ENCODE measurements around the gene TMOD4.

The TMOD4 gene

GRCh38 chr1:151143057-151143435, 32.7 kb downstream of the TMOD4 start:
- no peaks in the 10 kb centered on the region for H3K27me3 ChIP-seq (ENCODE audit: insufficient read depth, low read depth, severe bottlenecking)
- H3K9me3 ChIP-seq (ENCODE audit: severe bottlenecking) = no peaks in the 10 kb centered on the region
- peak; percentile 33; the same call in 1 of the 2 replicates for TF ChIP-seq CTCF (IDR thresholded peaks at IDR 0.05; ENCODE audit: low read depth, low read length)
- H3K36me3 ChIP-seq = peaks cover 63% of the 10 kb centered on the region
- DNase-seq = no peak
- H3K4me3 ChIP-seq (ENCODE audit: low read depth, low read length) = peak overlapping the region; percentile 9; the same call in 1 of the 2 replicates
- H3K27ac ChIP-seq = peak overlapping the region; percentile 86

DNA sequence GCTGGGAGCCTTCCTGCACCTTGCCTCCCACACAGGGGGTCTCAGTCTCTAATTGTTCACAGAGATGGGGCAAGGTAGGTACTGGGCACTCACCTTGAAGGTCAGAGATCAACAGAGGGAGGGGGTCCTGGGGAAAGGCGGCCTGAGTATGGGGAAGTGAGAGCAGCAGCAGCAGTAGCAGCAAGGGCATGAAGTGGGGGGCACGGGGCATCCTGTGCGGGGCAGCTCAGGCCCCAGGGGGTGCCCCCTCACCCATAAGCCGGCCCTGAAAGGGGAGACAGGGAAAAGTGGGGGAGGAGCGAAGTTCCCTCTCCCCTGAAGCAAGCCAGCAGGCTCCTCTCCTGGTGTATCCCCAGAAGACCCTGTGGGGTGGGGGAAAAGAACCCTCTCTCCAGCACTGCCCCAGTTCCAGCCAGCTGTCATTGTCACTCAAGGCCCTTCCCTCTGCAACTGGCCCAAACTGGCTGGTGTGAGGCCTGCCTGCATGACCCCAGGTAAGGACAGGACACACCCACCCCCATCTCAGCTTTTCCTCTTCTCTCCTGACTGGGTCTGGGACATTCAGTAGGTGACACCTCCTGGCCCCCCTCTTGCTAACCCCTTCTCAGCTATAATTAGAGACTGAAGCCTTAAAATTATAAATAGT, 33.2 kb downstream of the TMOD4 start:
- peak; percentile 100 for DNase-seq
- no peak for TF ChIP-seq CTCF (IDR thresholded peaks at IDR 0.05; ENCODE audit: low read depth, low read length)
- peaks cover 69% of the 10 kb centered on the region for H3K36me3 ChIP-seq
- peak overlapping the region; percentile 18 for H3K4me3 ChIP-seq (ENCODE audit: low read depth, low read length)
- H3K9me3 ChIP-seq (ENCODE audit: severe bottlenecking) = no peaks in the 10 kb centered on the region
- H3K27ac ChIP-seq = peak overlapping the region; percentile 86
- H3K27me3 ChIP-seq (ENCODE audit: insufficient read depth, low read depth, severe bottlenecking) = no peaks in the 10 kb centered on the region

DNA sequence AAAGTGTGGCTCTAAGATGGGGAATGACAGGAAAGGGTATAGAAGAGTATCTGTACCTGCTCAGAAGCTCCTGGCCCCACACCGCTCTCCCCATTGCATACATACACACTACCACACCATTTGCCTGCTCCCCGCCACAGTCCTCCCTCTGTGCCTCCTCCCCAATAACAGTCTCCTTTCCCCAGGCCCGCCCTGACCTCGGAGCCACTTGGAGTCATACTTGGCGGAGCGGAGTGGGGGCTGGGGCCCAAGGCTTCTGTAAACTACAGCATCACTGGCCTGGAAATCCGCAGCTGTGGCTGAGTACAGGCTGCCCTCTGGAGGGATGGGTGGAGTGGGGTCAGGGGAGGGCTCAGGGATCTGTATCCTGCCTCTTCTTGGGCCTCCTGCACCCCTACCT, 38.0 kb downstream of the TMOD4 start:
- H3K4me3 ChIP-seq (ENCODE audit: low read depth, low read length) = no peak overlapping the region
- peaks cover 94% of the 10 kb centered on the region for H3K36me3 ChIP-seq
- no peak overlapping the region for H3K27ac ChIP-seq
- no peak for TF ChIP-seq CTCF (IDR thresholded peaks at IDR 0.05; ENCODE audit: low read depth, low read length)
- H3K27me3 ChIP-seq (ENCODE audit: insufficient read depth, low read depth, severe bottlenecking) = no peaks in the 10 kb centered on the region
- no peaks in the 10 kb centered on the region for H3K9me3 ChIP-seq (ENCODE audit: severe bottlenecking)
- DNase-seq = no peak

DNA sequence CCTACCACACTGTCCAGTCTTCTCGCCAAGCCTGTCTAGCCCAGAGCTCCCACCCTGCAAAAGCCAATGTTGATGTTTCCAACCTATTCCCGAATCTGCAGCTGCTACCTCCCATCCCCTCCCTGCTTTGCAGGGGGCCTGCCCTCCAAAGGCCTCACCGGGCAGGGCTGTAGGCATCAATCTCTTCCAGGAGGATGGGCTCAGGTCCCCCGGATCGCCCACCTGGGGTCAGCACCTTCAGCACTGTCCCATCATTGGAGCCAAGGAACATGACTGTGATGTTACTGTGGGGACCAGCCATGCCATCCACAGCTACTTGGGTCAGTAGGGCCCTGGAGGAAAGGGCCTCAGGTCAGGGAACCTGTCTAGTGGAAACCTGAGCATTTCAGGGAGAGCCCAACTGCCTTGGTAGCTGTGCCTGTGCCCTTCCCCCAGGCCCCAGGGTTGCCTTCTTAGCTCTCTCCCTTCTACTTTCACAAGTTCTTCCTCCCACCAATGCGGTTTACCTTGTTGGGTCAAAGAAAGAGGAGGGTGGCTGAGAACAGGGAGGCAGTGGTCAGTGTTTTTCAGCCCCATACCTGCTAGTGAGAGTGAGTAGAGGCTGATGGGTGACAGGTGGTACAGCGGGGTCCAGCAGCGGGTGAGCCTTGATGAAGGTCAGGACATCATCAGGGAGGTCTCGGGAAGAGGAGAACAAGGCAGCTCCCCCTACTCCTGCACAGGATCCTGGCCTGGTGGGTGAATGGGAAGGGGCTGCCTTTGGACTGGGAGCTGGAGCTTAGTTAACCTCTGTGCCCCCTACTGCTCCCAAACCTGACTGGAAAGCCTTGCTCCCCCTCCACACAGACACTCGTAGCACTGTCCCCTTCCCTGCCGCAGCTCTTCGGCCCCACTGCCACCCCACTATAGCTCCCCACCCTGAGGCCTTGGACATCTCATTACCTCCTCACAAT, 40.1 kb downstream of the TMOD4 start:
- Histone ChIP-seq H3K4me3 (ENCODE audit: low read depth, low read length) (no peak overlapping the region), H3K27ac (no peak overlapping the region), H3K27me3 (ENCODE audit: insufficient read depth, low read depth, severe bottlenecking) (no peaks in the 10 kb centered on the region), H3K9me3 (ENCODE audit: severe bottlenecking) (no peaks in the 10 kb centered on the region), H3K36me3 (peaks cover 96% of the 10 kb centered on the region)
- peak; percentile 85 for TF ChIP-seq CTCF (IDR thresholded peaks at IDR 0.05; ENCODE audit: low read depth, low read length)
- DNase-seq = peak; percentile 79

GRCh38 chr1:151134991-151135390, 40.8 kb downstream of the TMOD4 start:
- peaks cover 90% of the 10 kb centered on the region for H3K36me3 ChIP-seq
- DNase-seq = no peak

More at GRCh38 chr1:151134991-151135390, 40.8 kb downstream of the TMOD4 start:
- no peak overlapping the region for H3K4me3 ChIP-seq (ENCODE audit: low read depth, low read length)
- no peaks in the 10 kb centered on the region for H3K27me3 ChIP-seq (ENCODE audit: insufficient read depth, low read depth, severe bottlenecking)
- no peak overlapping the region for H3K27ac ChIP-seq
- no peak for TF ChIP-seq CTCF (IDR thresholded peaks at IDR 0.05; ENCODE audit: low read depth, low read length)
- H3K9me3 ChIP-seq (ENCODE audit: severe bottlenecking) = no peaks in the 10 kb centered on the region
